ENCODE measurements around the gene UNC5C.

UNC5C gene

DNA sequence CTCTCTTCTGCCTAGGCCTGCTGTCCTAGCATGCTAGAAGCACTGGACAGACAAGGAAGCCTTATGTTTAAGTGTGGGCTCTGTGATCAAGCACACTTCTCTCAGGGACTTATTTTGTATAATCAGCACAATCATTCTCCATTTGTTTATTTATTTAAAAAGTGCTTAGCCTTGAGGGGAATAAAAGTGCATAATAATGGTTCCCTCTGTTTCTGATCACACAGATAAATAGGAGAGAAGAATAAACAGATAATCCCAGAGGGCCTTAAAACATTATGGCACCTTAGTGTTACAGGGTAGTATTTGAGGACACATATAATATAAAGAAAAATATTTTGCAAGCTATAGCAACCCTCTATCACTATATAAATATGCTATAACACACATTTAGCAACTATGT lies 146.5 kb downstream of the UNC5C start:
- H3K36me3 ChIP-seq (ENCODE audit: control insufficient read depth, insufficient read depth, low read length): no peaks in the 10 kb centered on the region
- H3K4me3 ChIP-seq (ENCODE audit: low read length): no peak overlapping the region
- no peaks in the 10 kb centered on the region for H3K27me3 ChIP-seq (ENCODE audit: insufficient read depth, low read length, poor library complexity)
- H3K23ac ChIP-seq (ENCODE audit: low read length): no peak overlapping the region
- no peak overlapping the region for H2BK120ac ChIP-seq (ENCODE audit: low read depth, low read length)
- H3K56ac ChIP-seq (ENCODE audit: low read length): no peak overlapping the region
- no peak overlapping the region for H2BK5ac ChIP-seq (ENCODE audit: low read length)
- no peak overlapping the region for H2AK5ac ChIP-seq (ENCODE audit: low read length)
- no peak overlapping the region for H3K9ac ChIP-seq (ENCODE audit: low read length)
- H3K4me1 ChIP-seq (ENCODE audit: control insufficient read depth, low read depth, low read length): no peaks in the 10 kb centered on the region
- H3K79me2 ChIP-seq (ENCODE audit: control insufficient read depth, insufficient read depth, low read length): no peaks in the 10 kb centered on the region
- H3K18ac ChIP-seq (ENCODE audit: low read length): no peak overlapping the region
- no peak overlapping the region for H3K4ac ChIP-seq (ENCODE audit: low read depth, low read length)
- no peak overlapping the region for H3K4me2 ChIP-seq (ENCODE audit: low read length)
- DNase-seq: no peak
- H3K79me1 ChIP-seq (ENCODE audit: low read length): no peaks in the 10 kb centered on the region
- no peak overlapping the region for H4K5ac ChIP-seq (ENCODE audit: low read length)
- H2BK15ac ChIP-seq (replicated peaks; ENCODE audit: low read depth): no peak overlapping the region
- H3K27ac ChIP-seq (ENCODE audit: low read depth, low read length): no peak overlapping the region
- no peak overlapping the region for H4K8ac ChIP-seq (ENCODE audit: low read depth, low read length)

DNA sequence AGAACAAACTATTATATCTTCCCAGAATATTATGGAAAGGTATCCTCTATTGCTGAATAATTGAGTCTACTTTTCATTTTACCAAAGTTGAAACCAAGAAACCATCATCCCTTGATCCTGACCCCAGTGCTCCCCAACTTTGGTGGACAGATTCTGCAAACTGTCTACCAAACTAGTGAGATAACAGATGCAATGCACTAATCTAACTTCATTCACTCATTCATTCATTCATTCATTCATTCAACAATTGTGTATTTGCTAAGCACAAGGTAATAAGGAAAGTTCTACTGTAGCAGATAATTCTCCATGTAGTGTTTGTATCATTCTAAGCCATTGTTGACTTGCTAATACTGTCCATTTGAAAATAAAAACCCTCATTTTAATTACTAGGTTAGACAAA lies 150.6 kb downstream of the UNC5C start:
- no peak overlapping the region for H3K4me3 ChIP-seq (ENCODE audit: low read length)
- H4K8ac ChIP-seq (ENCODE audit: low read depth, low read length): no peak overlapping the region
- DNase-seq: no peak
- no peaks in the 10 kb centered on the region for H3K79me2 ChIP-seq (ENCODE audit: control insufficient read depth, insufficient read depth, low read length)
- no peak overlapping the region for H2BK120ac ChIP-seq (ENCODE audit: low read depth, low read length)
- H4K5ac ChIP-seq (ENCODE audit: low read length): no peak overlapping the region
- H2AK5ac ChIP-seq (ENCODE audit: low read length): no peak overlapping the region
- no peak overlapping the region for H3K23ac ChIP-seq (ENCODE audit: low read length)
- H2BK15ac ChIP-seq (replicated peaks; ENCODE audit: low read depth): no peak overlapping the region
- H3K36me3 ChIP-seq (ENCODE audit: control insufficient read depth, insufficient read depth, low read length): no peaks in the 10 kb centered on the region
- H3K4me2 ChIP-seq (ENCODE audit: low read length): no peak overlapping the region
- H3K9ac ChIP-seq (ENCODE audit: low read length): no peak overlapping the region
- no peak overlapping the region for H3K56ac ChIP-seq (ENCODE audit: low read length)
- H3K4me1 ChIP-seq (ENCODE audit: control insufficient read depth, low read depth, low read length): no peaks in the 10 kb centered on the region
- H3K27me3 ChIP-seq (ENCODE audit: insufficient read depth, low read length, poor library complexity): no peaks in the 10 kb centered on the region
- no peak overlapping the region for H2BK5ac ChIP-seq (ENCODE audit: low read length)
- H3K4ac ChIP-seq (ENCODE audit: low read depth, low read length): no peak overlapping the region
- H3K79me1 ChIP-seq (ENCODE audit: low read length): no peaks in the 10 kb centered on the region
- H3K27ac ChIP-seq (ENCODE audit: low read depth, low read length): no peak overlapping the region
- no peak overlapping the region for H3K18ac ChIP-seq (ENCODE audit: low read length)

DNA sequence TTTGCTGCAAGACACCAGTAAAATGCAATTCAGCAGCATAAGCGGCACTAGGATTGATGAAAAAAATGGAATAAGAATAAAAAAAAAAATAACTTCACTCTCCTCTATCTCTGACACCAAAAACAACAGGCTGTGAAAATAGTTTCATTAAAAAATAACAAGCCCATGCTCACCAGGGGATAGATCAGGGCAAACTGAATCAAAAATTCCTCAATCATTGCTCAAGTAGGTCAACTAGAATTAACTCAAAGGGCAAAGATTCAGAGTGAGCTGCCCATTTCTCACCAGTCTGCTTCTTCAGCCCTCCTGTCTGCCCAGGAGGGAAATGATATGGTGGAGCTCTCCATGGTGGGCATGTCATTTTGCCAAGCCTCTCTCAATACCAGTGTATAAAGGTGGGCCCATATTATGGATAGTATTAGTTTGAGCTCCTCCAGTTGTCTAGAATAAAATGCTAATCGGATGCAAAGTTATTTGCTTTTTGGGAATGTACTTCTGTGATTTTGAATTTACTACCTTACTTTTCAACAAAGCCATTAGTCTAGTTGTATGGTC lies 153.9 kb downstream of the UNC5C start:
- no peak overlapping the region for H2BK15ac ChIP-seq (replicated peaks; ENCODE audit: low read depth)

DNA sequence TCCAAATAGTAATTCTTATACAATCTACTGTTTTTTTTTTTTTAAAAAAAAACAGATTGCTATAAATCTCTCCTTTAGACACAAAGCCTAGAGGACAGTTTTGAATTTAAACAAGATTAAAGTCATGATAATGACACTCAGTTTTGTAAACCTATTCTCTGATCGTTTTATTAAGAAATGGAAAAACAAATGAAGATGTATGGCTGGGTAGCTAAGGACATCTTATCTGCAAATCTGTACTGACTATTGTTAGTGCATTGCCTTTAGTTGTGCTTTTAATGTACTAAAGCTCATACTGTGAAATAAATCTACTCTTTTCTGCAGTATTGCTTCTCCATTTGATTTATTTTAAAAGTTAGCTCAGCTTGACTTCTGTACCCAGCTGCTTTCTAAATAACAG lies 155.0 kb downstream of the UNC5C start:
- no peak overlapping the region for H2BK5ac ChIP-seq (ENCODE audit: low read length)
- no peak overlapping the region for H3K23ac ChIP-seq (ENCODE audit: low read length)
- H3K4ac ChIP-seq (ENCODE audit: low read depth, low read length): no peak overlapping the region
- no peak overlapping the region for H3K27ac ChIP-seq (ENCODE audit: low read depth, low read length)
- H3K36me3 ChIP-seq (ENCODE audit: control insufficient read depth, insufficient read depth, low read length): no peaks in the 10 kb centered on the region
- no peak overlapping the region for H3K9ac ChIP-seq (ENCODE audit: low read length)
- no peak overlapping the region for H4K8ac ChIP-seq (ENCODE audit: low read depth, low read length)
- WGBS (ENCODE audit: extremely low coverage, insufficient coverage, low lambda C conversion rate): no CpG with 5 or more reads among the region's 1 CpG
- no peaks in the 10 kb centered on the region for H3K27me3 ChIP-seq (ENCODE audit: insufficient read depth, low read length, poor library complexity)
- no peak overlapping the region for H3K4me3 ChIP-seq (ENCODE audit: low read length)
- H4K5ac ChIP-seq (ENCODE audit: low read length): no peak overlapping the region
- H3K56ac ChIP-seq (ENCODE audit: low read length): no peak overlapping the region
- no peaks in the 10 kb centered on the region for H3K79me1 ChIP-seq (ENCODE audit: low read length)
- no peak overlapping the region for H2AK5ac ChIP-seq (ENCODE audit: low read length)
- H3K4me1 ChIP-seq (ENCODE audit: control insufficient read depth, low read depth, low read length): no peaks in the 10 kb centered on the region
- no peak overlapping the region for H2BK15ac ChIP-seq (replicated peaks; ENCODE audit: low read depth)
- no peak overlapping the region for H2BK120ac ChIP-seq (ENCODE audit: low read depth, low read length)
- no peaks in the 10 kb centered on the region for H3K79me2 ChIP-seq (ENCODE audit: control insufficient read depth, insufficient read depth, low read length)
- no peak overlapping the region for H3K4me2 ChIP-seq (ENCODE audit: low read length)
- DNase-seq: no peak
- no peak overlapping the region for H3K18ac ChIP-seq (ENCODE audit: low read length)

More for the DNA sequence above, 153.9 kb downstream of the UNC5C start:
- H3K4me3 ChIP-seq (ENCODE audit: low read length): no peak overlapping the region
- no peak overlapping the region for H3K4me2 ChIP-seq (ENCODE audit: low read length)
- H3K79me2 ChIP-seq (ENCODE audit: control insufficient read depth, insufficient read depth, low read length): no peaks in the 10 kb centered on the region
- no peak overlapping the region for H3K23ac ChIP-seq (ENCODE audit: low read length)
- no peak overlapping the region for H3K18ac ChIP-seq (ENCODE audit: low read length)
- H3K9ac ChIP-seq (ENCODE audit: low read length): no peak overlapping the region
- DNase-seq: no peak
- H3K36me3 ChIP-seq (ENCODE audit: control insufficient read depth, insufficient read depth, low read length): no peaks in the 10 kb centered on the region
- no peak overlapping the region for H4K8ac ChIP-seq (ENCODE audit: low read depth, low read length)
- H3K27ac ChIP-seq (ENCODE audit: low read depth, low read length): no peak overlapping the region
- H4K5ac ChIP-seq (ENCODE audit: low read length): no peak overlapping the region
- H3K4ac ChIP-seq (ENCODE audit: low read depth, low read length): no peak overlapping the region
- H2BK5ac ChIP-seq (ENCODE audit: low read length): no peak overlapping the region
- H3K56ac ChIP-seq (ENCODE audit: low read length): no peak overlapping the region
- no peaks in the 10 kb centered on the region for H3K4me1 ChIP-seq (ENCODE audit: control insufficient read depth, low read depth, low read length)
- no peak overlapping the region for H2AK5ac ChIP-seq (ENCODE audit: low read length)
- no peaks in the 10 kb centered on the region for H3K27me3 ChIP-seq (ENCODE audit: insufficient read depth, low read length, poor library complexity)
- no peaks in the 10 kb centered on the region for H3K79me1 ChIP-seq (ENCODE audit: low read length)
- H2BK120ac ChIP-seq (ENCODE audit: low read depth, low read length): no peak overlapping the region
- WGBS (ENCODE audit: extremely low coverage, insufficient coverage, low lambda C conversion rate): no CpG with 5 or more reads among the region's 2 CpGs

DNA sequence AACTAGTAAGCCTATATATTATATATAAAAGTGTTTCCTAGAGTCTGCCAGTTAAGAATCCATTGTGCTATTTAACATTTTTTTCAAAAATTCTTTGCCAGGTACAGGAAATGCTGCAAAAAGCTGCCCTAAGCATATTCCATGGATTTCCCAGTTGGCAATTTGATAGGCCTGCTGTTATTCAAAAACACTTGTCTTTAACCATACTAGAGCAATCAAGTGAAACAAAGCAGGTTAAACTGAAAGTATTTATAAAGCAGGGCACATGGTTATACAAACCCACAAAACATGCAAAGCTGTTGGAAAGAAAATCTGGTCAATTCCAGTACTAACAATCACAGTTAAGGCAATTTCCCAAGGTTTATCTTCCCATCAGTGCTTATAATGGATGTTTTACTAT lies 159.9 kb downstream of the UNC5C start:
- DNase-seq: no peak
- Histone ChIP-seq H4K5ac (ENCODE audit: low read length) (no peak overlapping the region), H2BK5ac (ENCODE audit: low read length) (no peak overlapping the region), H3K79me1 (ENCODE audit: low read length) (no peaks in the 10 kb centered on the region), H3K27me3 (ENCODE audit: insufficient read depth, low read length, poor library complexity) (no peaks in the 10 kb centered on the region), H3K4me1 (ENCODE audit: control insufficient read depth, low read depth, low read length) (peaks cover 2% of the 10 kb centered on the region), H3K18ac (ENCODE audit: low read length) (no peak overlapping the region), H3K4ac (ENCODE audit: low read depth, low read length) (no peak overlapping the region), H3K9ac (ENCODE audit: low read length) (no peak overlapping the region), H2BK15ac (replicated peaks; ENCODE audit: low read depth) (no peak overlapping the region), H3K56ac (ENCODE audit: low read length) (no peak overlapping the region), H3K4me3 (ENCODE audit: low read length) (no peak overlapping the region), H4K8ac (ENCODE audit: low read depth, low read length) (no peak overlapping the region), H3K23ac (ENCODE audit: low read length) (no peak overlapping the region), H3K4me2 (ENCODE audit: low read length) (no peak overlapping the region), H3K27ac (ENCODE audit: low read depth, low read length) (no peak overlapping the region), H2BK120ac (ENCODE audit: low read depth, low read length) (no peak overlapping the region), H2AK5ac (ENCODE audit: low read length) (no peak overlapping the region), H3K79me2 (ENCODE audit: control insufficient read depth, insufficient read depth, low read length) (no peaks in the 10 kb centered on the region), H3K36me3 (ENCODE audit: control insufficient read depth, insufficient read depth, low read length) (no peaks in the 10 kb centered on the region)

DNA sequence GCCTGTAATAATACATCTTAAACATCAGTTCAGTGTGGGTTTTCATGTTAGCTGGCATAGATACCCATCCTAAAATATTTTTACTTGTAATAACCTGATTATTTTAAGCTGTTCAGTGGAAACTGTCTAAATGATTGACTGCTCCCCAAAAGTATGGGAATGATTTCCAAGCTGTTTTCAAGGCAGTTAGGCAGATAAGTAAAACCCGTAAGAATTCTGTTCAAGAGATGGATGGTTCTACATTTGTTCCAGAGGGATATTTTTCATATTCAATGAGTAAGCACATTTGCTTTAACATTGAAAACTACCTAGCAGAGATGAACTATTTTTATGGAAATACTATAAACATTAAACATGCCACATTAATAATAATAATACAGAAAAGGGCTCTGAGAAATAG lies 161.1 kb downstream of the UNC5C start:
- no peaks in the 10 kb centered on the region for H3K27me3 ChIP-seq (ENCODE audit: insufficient read depth, low read length, poor library complexity)
- no peaks in the 10 kb centered on the region for H3K79me2 ChIP-seq (ENCODE audit: control insufficient read depth, insufficient read depth, low read length)
- no peak overlapping the region for H3K9ac ChIP-seq (ENCODE audit: low read length)
- H3K4me1 ChIP-seq (ENCODE audit: control insufficient read depth, low read depth, low read length): peaks cover 2% of the 10 kb centered on the region
- no peak overlapping the region for H4K8ac ChIP-seq (ENCODE audit: low read depth, low read length)
- no peak overlapping the region for H3K4me2 ChIP-seq (ENCODE audit: low read length)
- H3K36me3 ChIP-seq (ENCODE audit: control insufficient read depth, insufficient read depth, low read length): no peaks in the 10 kb centered on the region
- no peak overlapping the region for H4K5ac ChIP-seq (ENCODE audit: low read length)
- no peak overlapping the region for H2AK5ac ChIP-seq (ENCODE audit: low read length)
- no peak overlapping the region for H3K27ac ChIP-seq (ENCODE audit: low read depth, low read length)
- no peaks in the 10 kb centered on the region for H3K79me1 ChIP-seq (ENCODE audit: low read length)
- no peak overlapping the region for H2BK15ac ChIP-seq (replicated peaks; ENCODE audit: low read depth)
- H3K4me3 ChIP-seq (ENCODE audit: low read length): no peak overlapping the region
- H3K23ac ChIP-seq (ENCODE audit: low read length): no peak overlapping the region
- no peak overlapping the region for H3K56ac ChIP-seq (ENCODE audit: low read length)
- H3K18ac ChIP-seq (ENCODE audit: low read length): no peak overlapping the region
- no peak overlapping the region for H2BK5ac ChIP-seq (ENCODE audit: low read length)
- no peak for DNase-seq
- no CpG with 5 or more reads among the region's 1 CpG for WGBS (ENCODE audit: extremely low coverage, insufficient coverage, low lambda C conversion rate)
- no peak overlapping the region for H3K4ac ChIP-seq (ENCODE audit: low read depth, low read length)
- H2BK120ac ChIP-seq (ENCODE audit: low read depth, low read length): no peak overlapping the region

Measured in mesendoderm (in vitro differentiated cells).